ENCODE measurements around the gene PTRH1. TPM values are rescaled to one million over a fixed set of nuclear protein-coding genes. Genes with fewer than 3 reads are reported as not detected.

PTRH1 gene
- total and polyA plus RNA-seq, 2 of the 13 experiments (the other 11 are each of a cell fraction or from before 2014, with no cell fraction given), result 4.0 to 10.4 TPM

DNA sequence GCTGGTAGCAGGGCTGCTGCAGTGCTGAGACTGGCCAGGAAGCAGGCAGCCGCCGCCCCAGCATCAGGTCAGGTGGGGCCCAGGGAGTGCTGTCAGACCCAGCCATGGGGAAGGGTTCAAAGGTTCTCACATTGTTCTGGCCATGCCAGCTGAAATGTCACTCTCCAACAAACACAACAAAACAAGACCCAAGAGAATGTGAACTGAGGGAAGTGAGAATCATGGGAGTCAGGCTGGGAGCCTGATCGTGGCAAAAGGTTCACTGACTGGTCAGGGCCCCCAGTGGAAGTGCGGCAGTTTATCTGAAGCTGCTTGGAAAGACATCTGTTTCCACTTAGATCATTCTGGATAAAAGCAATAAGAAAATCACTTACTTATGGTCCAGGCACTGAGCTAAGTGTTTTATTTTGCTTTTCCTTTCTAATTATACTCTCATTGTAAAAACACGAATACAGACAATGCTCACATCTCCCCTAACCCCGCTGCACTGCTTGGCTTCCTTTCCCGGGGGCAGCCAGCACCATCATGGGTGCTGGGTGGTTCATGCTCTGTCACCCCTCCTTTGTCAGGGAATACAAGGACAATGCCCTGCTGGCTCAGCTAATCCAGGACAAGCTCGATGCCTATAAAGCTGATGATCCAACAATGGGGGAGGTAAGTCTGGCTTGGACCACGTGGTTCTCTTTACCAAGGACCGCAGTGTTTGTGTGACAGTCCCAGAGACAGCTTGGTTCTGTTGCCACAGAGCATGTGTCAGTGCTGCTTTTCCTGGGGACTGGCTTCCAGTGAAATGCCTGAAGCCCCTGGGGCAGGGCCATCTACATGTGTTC, 50.6 kb downstream of the PTRH1 start (continued):
- TF ChIP-seq EP300 (IDR thresholded peaks at IDR 0.05; ENCODE audit: low read depth in 2 of 2, low read length in 2 of 2), result no peak
- no peak for TF ChIP-seq EP300 (CRISPR knock-in tag; IDR thresholded peaks at IDR 0.05; ENCODE audit: borderline replicate concordance)
- no peak for TF ChIP-seq KLF12 (CRISPR knock-in tag; IDR thresholded peaks at IDR 0.05; ENCODE audit: borderline replicate concordance)
- TF ChIP-seq ZNF253 (CRISPR knock-in tag; IDR thresholded peaks at IDR 0.05; ENCODE audit: borderline replicate concordance), result no peak
- no peak for TF ChIP-seq HOXA5 (CRISPR knock-in tag; IDR thresholded peaks at IDR 0.05)
- TF ChIP-seq KMT2B (CRISPR knock-in tag; IDR thresholded peaks at IDR 0.05), result no peak
- no peak for TF ChIP-seq FOXM1 (CRISPR knock-in tag; IDR thresholded peaks at IDR 0.05)
- TF ChIP-seq ZNF556 (CRISPR knock-in tag; IDR thresholded peaks at IDR 0.05; ENCODE audit: borderline replicate concordance), result no peak
- TF ChIP-seq, protein P1, sequence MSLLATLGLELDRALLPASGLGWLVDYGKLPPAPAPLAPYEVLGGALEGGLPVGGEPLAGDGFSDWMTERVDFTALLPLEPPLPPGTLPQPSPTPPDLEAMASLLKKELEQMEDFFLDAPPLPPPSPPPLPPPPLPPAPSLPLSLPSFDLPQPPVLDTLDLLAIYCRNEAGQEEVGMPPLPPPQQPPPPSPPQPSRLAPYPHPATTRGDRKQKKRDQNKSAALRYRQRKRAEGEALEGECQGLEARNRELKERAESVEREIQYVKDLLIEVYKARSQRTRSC (CRISPR knock-in tag; IDR thresholded peaks at IDR 0.05; ENCODE audit: low read depth), result no peak
- peak; percentile 74; the same call in 1 of the 2 replicates for TF ChIP-seq RXRB (CRISPR knock-in tag; IDR thresholded peaks at IDR 0.05; ENCODE audit: borderline replicate concordance)
- no peak for TF ChIP-seq STAT5B (CRISPR knock-in tag; IDR thresholded peaks at IDR 0.05)
- TF ChIP-seq, protein P2, sequence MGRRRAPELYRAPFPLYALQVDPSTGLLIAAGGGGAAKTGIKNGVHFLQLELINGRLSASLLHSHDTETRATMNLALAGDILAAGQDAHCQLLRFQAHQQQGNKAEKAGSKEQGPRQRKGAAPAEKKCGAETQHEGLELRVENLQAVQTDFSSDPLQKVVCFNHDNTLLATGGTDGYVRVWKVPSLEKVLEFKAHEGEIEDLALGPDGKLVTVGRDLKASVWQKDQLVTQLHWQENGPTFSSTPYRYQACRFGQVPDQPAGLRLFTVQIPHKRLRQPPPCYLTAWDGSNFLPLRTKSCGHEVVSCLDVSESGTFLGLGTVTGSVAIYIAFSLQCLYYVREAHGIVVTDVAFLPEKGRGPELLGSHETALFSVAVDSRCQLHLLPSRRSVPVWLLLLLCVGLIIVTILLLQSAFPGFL (CRISPR knock-in tag; IDR thresholded peaks at IDR 0.05), result no peak
- no peak for TF ChIP-seq ZNF235 (CRISPR knock-in tag; IDR thresholded peaks at IDR 0.05; ENCODE audit: borderline replicate concordance)
- TF ChIP-seq FOXA1 (IDR thresholded peaks at IDR 0.05), result no peak
- TF ChIP-seq FOXA1 (CRISPR knock-in tag; IDR thresholded peaks at IDR 0.05), result no peak
- no peak for TF ChIP-seq ATF1 (CRISPR knock-in tag; IDR thresholded peaks at IDR 0.05)
- peak; percentile 60 for TF ChIP-seq PHF21A (CRISPR knock-in tag; IDR thresholded peaks at IDR 0.05)
- TF ChIP-seq ERF (CRISPR knock-in tag; IDR thresholded peaks at IDR 0.05), result peak; percentile 58; the same call in 1 of the 2 replicates
- TF ChIP-seq TBP (CRISPR knock-in tag; IDR thresholded peaks at IDR 0.05), result no peak
- TF ChIP-seq, protein P3, sequence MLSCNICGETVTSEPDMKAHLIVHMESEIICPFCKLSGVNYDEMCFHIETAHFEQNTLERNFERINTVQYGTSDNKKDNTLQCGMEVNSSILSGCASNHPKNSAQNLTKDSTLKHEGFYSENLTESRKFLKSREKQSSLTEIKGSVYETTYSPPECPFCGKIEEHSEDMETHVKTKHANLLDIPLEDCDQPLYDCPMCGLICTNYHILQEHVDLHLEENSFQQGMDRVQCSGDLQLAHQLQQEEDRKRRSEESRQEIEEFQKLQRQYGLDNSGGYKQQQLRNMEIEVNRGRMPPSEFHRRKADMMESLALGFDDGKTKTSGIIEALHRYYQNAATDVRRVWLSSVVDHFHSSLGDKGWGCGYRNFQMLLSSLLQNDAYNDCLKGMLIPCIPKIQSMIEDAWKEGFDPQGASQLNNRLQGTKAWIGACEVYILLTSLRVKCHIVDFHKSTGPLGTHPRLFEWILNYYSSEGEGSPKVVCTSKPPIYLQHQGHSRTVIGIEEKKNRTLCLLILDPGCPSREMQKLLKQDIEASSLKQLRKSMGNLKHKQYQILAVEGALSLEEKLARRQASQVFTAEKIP (CRISPR knock-in tag; IDR thresholded peaks at IDR 0.05; ENCODE audit: borderline replicate concordance), result no peak
- TF ChIP-seq TAF15 (IDR thresholded peaks at IDR 0.05; ENCODE audit: low read depth, low read length, poor library complexity, severe bottlenecking), result no peak
- TF ChIP-seq ZNF563 (CRISPR knock-in tag; IDR thresholded peaks at IDR 0.05), result no peak
- TF ChIP-seq ZNF839 (CRISPR knock-in tag; IDR thresholded peaks at IDR 0.05; ENCODE audit: borderline replicate concordance), result no peak
- TF ChIP-seq GPN1 (CRISPR knock-in tag; IDR thresholded peaks at IDR 0.05; ENCODE audit: borderline replicate concordance), result no peak
- no peak for TF ChIP-seq ZNF530 (CRISPR knock-in tag; IDR thresholded peaks at IDR 0.05; ENCODE audit: low read depth)
- no peak for TF ChIP-seq IRX3 (CRISPR knock-in tag; IDR thresholded peaks at IDR 0.05; ENCODE audit: borderline replicate concordance, low read depth)
- no peak for TF ChIP-seq JUNB (CRISPR knock-in tag; IDR thresholded peaks at IDR 0.05; ENCODE audit: borderline replicate concordance)
- no peak for TF ChIP-seq JARID2 (CRISPR knock-in tag; IDR thresholded peaks at IDR 0.05; ENCODE audit: insufficient replicate concordance)
- TF ChIP-seq JUND (CRISPR knock-in tag; IDR thresholded peaks at IDR 0.05), result no peak
- TF ChIP-seq ZNF367 (CRISPR knock-in tag; IDR thresholded peaks at IDR 0.05; ENCODE audit: borderline replicate concordance), result no peak
